SK-N-MC (cell line): Measurements from ENCODE around the gene LSAMP.

Experiments
- DNase-seq: peaks from one replicate; pipeline ENCODE4 v3.0.0-alpha.2; 2011; ENCODE audit warnings: low read depth, low spot score
- H3K27ac ChIP-seq: fragments of 200-600 bp; sonication (generic); 2 replicates; pipeline ENCODE4 v1.5.1; 2016; ENCODE audit warnings: mixed run types
- H3K36me3 ChIP-seq: fragments of 200-600 bp; sonication (generic); 2 replicates; pipeline ENCODE4 v1.6.1; 2017; ENCODE audit warnings: antibody characterized with exemption, low read length, mixed read lengths; ENCODE audit not compliant: insufficient read depth
- H3K4me3 ChIP-seq: fragments of 200-600 bp; sonication (generic); 2 replicates; pipeline ENCODE4 v1.5.1; 2016
- H3K9ac ChIP-seq: fragments of 200-600 bp; sonication (generic); 2 replicates; pipeline ENCODE4 v1.8.0; 2017; ENCODE audit warnings: mixed run types, mixed read lengths; ENCODE audit not compliant: insufficient read length
- H3K9me3 ChIP-seq: fragments of 200-600 bp; sonication (generic); 2 replicates; pipeline ENCODE4 v1.6.1; 2017; ENCODE audit warnings: low read depth, mild to moderate bottlenecking, antibody characterized with exemption, low read length, moderate library complexity, mixed read lengths
- EZH2 ChIP-seq: fragments of 200-600 bp; sonication (generic); IDR thresholded peaks from one replicate; pipeline ENCODE4 v1.6.1; 2017; ENCODE audit warnings: antibody characterized with exemption
- FOXP2 ChIP-seq: optimal IDR thresholded peaks from 2 replicates; pipeline ENCODE3; 2011; ENCODE audit warnings: mild to moderate bottlenecking, moderate library complexity; ENCODE audit not compliant: insufficient read depth; ENCODE audit errors: extremely low read length, control extremely low read depth
- POLR2AphosphoS5 ChIP-seq: IDR thresholded peaks from 2 replicates; pipeline ENCODE4 v1.6.1; 2012; ENCODE audit warnings: mild to moderate bottlenecking, low read depth, low read length, borderline replicate concordance

Gene LSAMP

GRCh38 chr3:116052602-116053001, 392.7 kb downstream of the LSAMP start:
- H3K9ac ChIP-seq = no peak overlapping the region
- no peaks in the 10 kb centered on the region for H3K9me3 ChIP-seq
- no peak for TF ChIP-seq POLR2AphosphoS5
- no peak for TF ChIP-seq EZH2
- no peak for TF ChIP-seq FOXP2
- no peak overlapping the region for H3K27ac ChIP-seq
- H3K4me3 ChIP-seq = no peak overlapping the region
- peaks cover 10% of the 10 kb centered on the region; the same call in 1 of the 2 replicates for H3K36me3 ChIP-seq
- DNase-seq = no peak

GRCh38 chr3:116051586-116051985, 393.7 kb downstream of the LSAMP start:
- Histone ChIP-seq H3K9ac (no peak overlapping the region), H3K4me3 (no peak overlapping the region), H3K36me3 (peaks cover 10% of the 10 kb centered on the region; the same call in 1 of the 2 replicates), H3K9me3 (no peaks in the 10 kb centered on the region), H3K27ac (no peak overlapping the region)
- no peak for TF ChIP-seq FOXP2
- TF ChIP-seq POLR2AphosphoS5 = no peak
- no peak for TF ChIP-seq EZH2
- no peak for DNase-seq

- TF ChIP-seq POLR2AphosphoS5 (no peak), FOXP2 (no peak), EZH2 (no peak)
- Histone ChIP-seq H3K9ac (no peak overlapping the region), H3K9me3 (no peaks in the 10 kb centered on the region), H3K27ac (no peak overlapping the region), H3K36me3 (peaks cover 10% of the 10 kb centered on the region; the same call in 1 of the 2 replicates), H3K4me3 (no peak overlapping the region)
- DNase-seq = no peak
These were observed 394.2 kb downstream of the LSAMP start for GRCh38 chr3:116051040-116051439.

GRCh38 chr3:116050311-116050915, 394.9 kb downstream of the LSAMP start:
- Histone ChIP-seq H3K9me3 (no peaks in the 10 kb centered on the region), H3K4me3 (no peak overlapping the region), H3K9ac (no peak overlapping the region), H3K27ac (no peak overlapping the region), H3K36me3 (peaks cover 10% of the 10 kb centered on the region; the same call in 1 of the 2 replicates)
- DNase-seq = no peak
- no peak for TF ChIP-seq EZH2
- no peak for TF ChIP-seq FOXP2
- no peak for TF ChIP-seq POLR2AphosphoS5

- TF ChIP-seq FOXP2 = no peak
- no peak overlapping the region for H3K27ac ChIP-seq
- H3K4me3 ChIP-seq = no peak overlapping the region
- H3K9me3 ChIP-seq = no peaks in the 10 kb centered on the region
- no peak overlapping the region for H3K9ac ChIP-seq
- DNase-seq = no peak
- peaks cover 7% of the 10 kb centered on the region; the same call in 1 of the 2 replicates for H3K36me3 ChIP-seq
These were observed 396.3 kb downstream of the LSAMP start for GRCh38 chr3:116048991-116049390.

- no peaks in the 10 kb centered on the region for H3K36me3 ChIP-seq
- TF ChIP-seq EZH2 (no peak), FOXP2 (no peak), POLR2AphosphoS5 (no peak)
- DNase-seq = no peak
- H3K4me3 ChIP-seq = no peak overlapping the region
- no peak overlapping the region for H3K9ac ChIP-seq
- no peak overlapping the region for H3K27ac ChIP-seq
- no peaks in the 10 kb centered on the region for H3K9me3 ChIP-seq
These were observed 398.9 kb downstream of the LSAMP start for GRCh38 chr3:116046350-116046749.

GRCh38 chr3:116045314-116045713, 400.0 kb downstream of the LSAMP start:
- DNase-seq = no peak
- no peak for TF ChIP-seq POLR2AphosphoS5
- TF ChIP-seq FOXP2 = no peak
- TF ChIP-seq EZH2 = no peak
- Histone ChIP-seq H3K27ac (no peak overlapping the region), H3K9ac (no peak overlapping the region), H3K36me3 (no peaks in the 10 kb centered on the region), H3K4me3 (no peak overlapping the region), H3K9me3 (no peaks in the 10 kb centered on the region)

- no peaks in the 10 kb centered on the region for H3K36me3 ChIP-seq
- no peak overlapping the region for H3K4me3 ChIP-seq
- no peak for TF ChIP-seq POLR2AphosphoS5
- TF ChIP-seq FOXP2 = no peak
- TF ChIP-seq EZH2 = no peak
- H3K9ac ChIP-seq = no peak overlapping the region
- no peak overlapping the region for H3K27ac ChIP-seq
- no peak for DNase-seq
- no peaks in the 10 kb centered on the region for H3K9me3 ChIP-seq
These were observed 405.1 kb downstream of the LSAMP start for GRCh38 chr3:116040152-116040551.

GRCh38 chr3:116039651-116039985, 405.7 kb downstream of the LSAMP start:
- no peaks in the 10 kb centered on the region for H3K9me3 ChIP-seq
- no peaks in the 10 kb centered on the region for H3K36me3 ChIP-seq
- no peak for TF ChIP-seq FOXP2
- no peak for TF ChIP-seq POLR2AphosphoS5
- TF ChIP-seq EZH2 = no peak
- no peak overlapping the region for H3K4me3 ChIP-seq
- H3K27ac ChIP-seq = no peak overlapping the region
- DNase-seq = no peak
- H3K9ac ChIP-seq = no peak overlapping the region
